Left forelimb (tissue), 1 donor: ENCODE measurements around the gene CYTL1.
"Not testable (repeated sequence)": the region's sequence is repeated elsewhere in the genome, so short reads cannot be mapped to it uniquely, and the experiment has no call there.

ENCODE experiments used
- DNase-seq: peaks from one replicate; pipeline ENCODE4 v3.0.0-alpha.2; 2018; ENCODE audit warnings: low spot score

Gene CYTL1, protein sequence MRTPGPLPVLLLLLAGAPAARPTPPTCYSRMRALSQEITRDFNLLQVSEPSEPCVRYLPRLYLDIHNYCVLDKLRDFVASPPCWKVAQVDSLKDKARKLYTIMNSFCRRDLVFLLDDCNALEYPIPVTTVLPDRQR

DNA sequence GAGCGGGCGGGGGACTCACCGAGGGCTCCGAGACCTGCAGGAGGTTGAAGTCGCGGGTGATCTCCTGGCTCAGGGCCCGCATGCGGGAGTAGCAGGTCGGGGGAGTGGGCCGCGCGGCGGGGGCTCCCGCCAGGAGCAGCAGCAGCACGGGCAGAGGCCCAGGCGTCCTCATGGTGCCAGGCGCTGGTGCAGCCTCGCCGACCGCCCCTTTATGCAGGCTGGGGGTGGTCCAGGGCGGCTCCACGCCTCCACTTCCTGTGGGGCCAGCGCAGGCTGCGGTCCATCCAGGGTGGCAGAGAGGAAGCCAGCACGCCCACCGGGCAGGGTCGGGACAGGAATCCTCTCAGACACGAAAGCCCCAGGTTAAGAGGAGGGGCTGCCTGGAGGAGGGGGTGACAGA is at the start of gene CYTL1:
TSS of gene CYTL1 (minus strand) at position 185 of the 400 bp plus-strand sequence. CDS start at position 172, 13 bp downstream.
- no peak for DNase-seq

DNA sequence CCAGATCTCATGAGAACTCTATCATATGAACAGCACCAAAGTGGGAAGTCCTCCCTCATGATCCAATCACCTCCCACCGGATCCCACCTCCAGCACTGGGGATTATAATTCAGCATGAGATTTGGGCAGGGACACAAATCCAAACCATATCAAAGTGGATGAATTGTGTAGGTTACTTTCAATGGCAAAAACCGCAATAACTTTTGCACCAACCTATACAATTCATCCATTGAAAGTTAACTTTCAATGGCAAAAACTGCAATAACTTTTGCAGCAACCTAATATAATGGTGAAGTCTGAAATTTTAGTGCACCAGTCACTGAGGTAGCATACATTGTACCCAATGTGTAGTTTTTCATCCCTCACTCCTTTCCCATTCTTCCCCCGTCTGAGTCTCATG is 48.6 kb upstream of the CYTL1 start:
- no peak for DNase-seq

DNA sequence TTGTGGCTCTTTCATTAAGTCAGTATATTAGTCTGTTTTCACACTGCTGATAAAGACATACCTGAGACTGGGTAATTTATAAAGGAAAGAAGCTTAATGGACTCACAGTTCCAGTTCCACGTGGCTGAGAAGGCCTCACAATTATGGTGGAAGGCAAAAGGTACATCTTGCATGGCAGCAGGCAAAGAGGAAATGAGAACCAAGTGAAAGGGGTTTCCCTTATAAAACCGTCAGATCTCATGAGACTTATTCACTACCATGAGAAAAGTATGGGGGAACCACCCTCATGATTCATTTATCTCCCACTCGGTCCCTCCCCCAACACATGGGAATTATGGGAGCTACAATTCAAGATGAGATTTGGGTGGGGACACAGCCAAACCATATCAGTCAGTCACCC is 47.7 kb upstream of the CYTL1 start:
- DNase-seq: not testable (repeated sequence)

DNA sequence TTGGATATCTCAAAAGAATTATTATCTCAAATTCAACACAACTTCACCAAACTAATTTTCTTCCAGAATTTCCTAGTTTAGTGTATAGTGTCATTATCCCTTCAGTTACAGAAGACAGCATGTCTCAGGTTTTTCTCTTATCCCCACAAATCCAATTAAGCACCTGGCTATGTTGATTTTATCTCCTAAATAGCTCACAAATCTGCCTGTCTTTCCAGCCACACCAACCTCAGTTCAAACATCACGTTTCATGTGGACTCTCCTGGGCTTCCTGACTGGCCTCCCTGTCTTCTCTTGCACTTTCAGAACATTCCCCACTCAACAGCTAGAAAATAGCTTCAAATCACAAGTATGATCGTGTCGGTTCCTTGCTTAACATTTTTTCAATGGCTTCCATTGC is 46.8 kb upstream of the CYTL1 start:
- no peak for DNase-seq

DNA sequence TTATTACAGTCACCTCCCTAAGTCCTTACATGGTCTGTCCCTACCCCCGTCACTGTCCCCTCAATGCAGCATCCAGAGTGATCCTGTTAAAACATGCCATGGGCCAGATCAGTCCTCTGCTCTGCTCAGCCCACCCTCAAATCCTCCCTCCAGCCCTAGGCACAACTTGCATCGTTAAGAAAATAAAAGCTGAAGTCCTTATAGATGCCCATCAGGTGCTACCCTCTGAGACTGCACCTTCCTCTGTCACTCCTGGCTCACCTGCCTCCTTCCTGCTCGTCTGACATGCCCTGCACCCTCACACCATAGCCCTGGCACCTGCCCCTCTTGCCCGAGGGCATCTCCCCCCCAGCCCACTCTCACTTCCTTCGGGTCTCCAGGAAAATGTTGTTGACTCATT is 36.2 kb upstream of the CYTL1 start:
- DNase-seq: no peak

DNA sequence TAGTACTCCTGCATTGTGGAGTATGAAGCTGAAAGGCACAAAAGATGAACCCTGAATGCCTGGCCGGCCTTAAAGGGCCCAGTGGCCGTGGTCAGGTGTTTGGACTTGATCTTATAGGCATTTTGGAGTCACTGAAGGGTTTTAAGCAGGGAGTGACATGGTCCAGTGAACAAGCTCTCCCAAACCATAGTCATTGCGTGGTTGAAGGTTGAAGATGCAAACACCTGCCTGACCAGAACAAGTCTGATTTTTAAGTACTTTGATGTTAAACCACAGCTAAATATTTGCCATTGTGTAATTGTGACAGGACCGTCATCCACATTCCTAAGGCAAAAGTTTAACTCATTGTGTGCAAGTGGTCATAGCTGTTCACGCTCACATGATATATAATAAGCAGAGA is 35.3 kb upstream of the CYTL1 start:
- no peak for DNase-seq

DNA sequence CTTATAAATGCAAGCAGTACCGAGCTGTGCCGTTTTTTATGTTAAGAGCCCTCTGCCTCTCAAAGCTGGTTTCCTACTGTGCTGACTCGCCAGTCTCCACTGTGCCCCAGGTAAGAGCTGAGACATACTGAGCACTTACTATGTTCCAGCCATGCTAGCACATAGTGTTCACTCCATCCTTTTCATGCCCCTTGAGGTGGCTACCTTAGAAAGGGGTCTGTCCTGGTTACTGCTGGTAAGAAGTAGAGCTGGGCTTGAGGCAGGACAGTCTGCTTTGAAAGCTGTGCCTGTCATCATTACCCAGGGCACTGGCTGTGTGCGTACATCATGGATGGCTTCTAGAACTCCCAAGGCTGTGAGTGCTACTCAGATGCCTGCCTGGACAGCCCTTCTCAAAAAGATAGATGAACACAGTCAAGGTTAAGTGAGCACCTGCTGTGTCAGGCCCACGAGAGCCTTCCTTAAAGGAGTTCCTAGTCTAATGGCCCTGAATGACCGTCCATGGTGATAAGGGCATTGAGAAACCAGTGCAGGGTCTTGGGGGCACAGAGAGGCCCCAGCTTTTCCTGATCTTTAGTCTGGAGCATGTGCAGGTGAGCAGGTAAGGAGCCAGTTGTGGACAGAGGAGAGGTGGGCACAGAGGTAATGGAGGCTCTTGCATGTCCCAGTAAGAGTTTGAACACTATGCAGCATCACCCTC is 33.6 kb upstream of the CYTL1 start:
- no peak for DNase-seq

DNA sequence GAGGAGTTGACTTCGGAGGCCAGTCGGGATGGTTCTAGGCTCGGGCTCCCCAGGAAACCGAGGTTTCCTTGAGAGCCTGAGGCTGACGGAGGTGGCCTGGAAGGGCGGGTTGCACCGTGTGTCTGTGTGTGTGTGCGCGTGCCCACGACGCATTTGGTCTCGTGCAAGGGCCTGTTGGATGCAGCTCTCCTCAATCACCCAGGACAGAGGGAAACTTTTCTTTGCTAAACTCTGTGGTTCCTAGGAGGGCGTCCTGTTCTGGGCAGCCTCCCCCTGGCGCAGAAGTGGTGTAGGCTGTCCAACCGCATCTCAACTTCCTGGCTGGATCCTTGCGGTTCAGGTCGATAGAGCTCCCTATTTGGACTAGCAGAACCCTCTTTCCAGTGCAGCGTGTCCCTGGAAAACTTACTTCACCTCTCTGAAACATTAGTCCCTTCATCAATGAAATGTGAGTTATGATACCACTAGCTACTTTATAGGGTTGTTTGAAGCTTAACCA is 33.0 kb upstream of the CYTL1 start:
- no peak for DNase-seq

DNA sequence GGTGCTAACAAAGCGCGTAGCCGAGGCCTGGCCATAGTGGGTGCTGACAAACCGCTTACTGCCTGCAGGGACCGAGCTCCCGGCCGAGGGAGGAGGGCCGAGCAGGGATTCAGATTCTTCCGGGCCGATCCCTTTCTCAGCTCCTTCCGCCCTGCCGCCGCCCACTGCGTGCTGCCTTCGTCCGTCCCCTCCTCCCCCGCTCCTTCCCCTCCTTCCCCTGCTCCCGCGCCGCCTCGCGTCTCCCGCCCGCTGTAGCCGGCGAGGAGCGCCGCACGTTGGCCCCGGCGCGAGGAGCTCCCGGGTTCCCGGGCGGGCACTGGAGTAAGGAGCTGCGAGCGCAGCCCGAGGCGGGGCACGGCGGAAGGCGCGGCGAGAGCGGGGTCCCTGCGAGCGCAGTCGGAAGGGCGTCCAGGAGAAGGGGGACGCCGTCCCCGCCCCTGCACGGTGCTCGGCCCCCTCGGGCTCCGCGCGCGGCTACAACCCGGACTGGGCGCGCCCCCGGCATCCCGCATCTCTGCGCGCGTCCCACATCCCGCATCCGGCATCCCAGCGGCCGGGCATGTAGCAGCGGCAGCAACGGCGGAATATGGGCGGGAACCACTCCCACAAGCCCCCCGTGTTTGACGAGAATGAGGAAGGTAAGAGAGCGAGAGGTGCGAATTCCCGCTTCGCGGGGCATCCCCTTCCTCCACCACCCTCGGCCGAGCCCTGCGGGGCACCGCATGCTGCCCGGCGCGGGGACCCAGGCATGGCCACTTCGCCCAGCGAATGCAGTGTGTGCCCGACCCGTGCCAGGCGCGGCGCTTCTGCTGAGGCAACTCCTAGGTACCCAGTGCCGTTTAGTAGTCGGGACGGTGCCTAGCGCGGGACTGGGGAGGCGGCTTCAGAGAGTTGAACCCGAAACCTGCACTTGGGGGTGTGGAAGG is 32.3 kb upstream of the CYTL1 start, which contains the start of gene STK32B:
TSS of gene STK32B (plus strand) at position 203 of the 926 bp plus-strand sequence.
- peak; percentile 79 for DNase-seq

DNA sequence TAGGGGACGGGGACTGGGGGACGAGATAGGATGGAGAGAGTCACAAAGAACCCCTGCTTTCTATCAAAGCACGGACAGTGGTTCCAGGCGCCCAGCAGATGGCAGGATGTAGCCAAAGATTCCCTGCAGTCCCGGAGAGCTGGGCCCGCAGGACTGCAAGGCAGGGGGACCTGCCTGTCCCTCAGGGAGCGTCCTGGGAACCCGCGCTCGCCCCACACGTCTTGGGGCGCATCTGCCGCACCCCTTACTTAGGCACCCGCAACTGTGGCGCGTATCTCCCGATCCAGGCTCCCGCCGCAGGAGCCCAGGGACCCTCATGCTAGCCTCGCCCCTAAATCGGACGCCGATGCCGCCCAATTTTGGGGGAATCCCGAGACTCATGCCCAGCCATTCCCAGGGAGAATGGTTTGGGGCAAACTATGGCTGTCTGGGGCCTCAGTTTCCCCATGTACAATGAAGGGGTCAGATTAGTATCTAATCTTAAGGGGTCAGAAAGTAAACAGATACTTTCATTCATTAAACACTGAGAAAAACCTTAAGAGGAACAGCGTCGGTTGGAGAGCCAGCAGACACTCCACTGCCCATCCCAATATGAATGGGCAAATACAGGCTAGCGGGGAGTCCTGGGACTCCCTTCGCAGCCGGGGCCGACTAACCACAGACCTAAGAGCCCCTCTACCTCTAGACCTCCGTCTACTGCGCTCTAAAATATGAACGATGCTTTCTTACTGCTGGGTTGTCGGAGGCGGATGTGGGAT is 31.4 kb upstream of the CYTL1 start:
- peak; percentile 77 for DNase-seq

DNA sequence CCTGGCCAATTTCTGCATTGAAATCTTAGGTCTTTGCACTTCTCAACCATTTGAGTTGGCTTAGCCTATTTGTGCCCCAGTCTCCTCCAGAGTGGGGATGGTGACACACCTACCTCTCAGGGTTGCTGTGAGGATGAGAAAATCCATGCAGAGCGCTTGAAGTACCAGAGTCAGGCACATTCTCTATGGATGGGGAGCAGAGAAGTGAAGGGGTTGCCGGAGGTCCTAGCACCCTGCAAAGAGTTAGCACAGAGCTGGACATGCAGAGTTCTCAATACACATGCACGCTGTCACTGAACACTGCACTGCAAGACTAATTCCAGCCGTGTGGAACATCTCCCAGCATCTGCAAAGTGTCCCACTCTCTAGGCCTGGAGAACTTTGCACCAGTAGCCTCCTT is 29.5 kb upstream of the CYTL1 start:
- no peak for DNase-seq

DNA sequence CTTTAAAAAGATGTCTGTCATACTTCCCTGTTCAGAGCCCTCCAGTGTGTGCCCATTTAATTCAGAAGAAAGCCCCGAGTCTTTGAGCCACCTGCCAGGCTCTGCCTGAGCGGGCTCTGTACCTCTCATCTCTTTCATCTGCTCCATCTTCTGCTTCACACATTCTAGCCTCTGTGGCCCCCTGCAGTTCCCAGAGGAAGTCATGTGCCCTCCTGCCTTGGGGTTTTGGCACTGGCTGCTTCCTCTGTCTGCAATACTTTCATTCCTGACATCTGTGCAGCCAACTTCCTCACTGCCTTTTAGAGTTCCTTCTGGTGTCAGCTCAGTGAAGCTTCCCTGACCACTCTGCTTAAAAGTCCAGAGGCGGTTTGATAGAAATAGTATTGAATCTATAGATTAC is 25.8 kb upstream of the CYTL1 start:
- DNase-seq: no peak

DNA sequence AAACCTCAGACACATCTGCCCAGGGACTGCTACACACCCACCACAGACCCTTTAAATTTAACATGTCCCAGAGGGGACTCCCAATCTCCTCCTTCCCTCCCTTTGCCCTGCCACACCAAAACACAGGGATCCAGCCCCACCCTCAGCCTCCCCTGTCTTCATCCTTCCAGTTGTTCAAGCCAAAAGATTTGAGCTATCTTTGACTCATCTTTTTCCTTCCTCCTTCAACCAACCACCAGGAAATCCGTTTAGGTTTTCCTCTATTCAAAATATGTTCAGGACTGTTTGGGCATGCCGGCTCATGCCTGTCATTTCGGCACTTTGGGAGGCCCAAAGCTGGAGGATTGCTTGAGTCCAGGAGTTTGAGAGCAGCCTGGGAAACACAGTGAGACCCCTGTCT is 25.1 kb upstream of the CYTL1 start:
- DNase-seq: no peak

DNA sequence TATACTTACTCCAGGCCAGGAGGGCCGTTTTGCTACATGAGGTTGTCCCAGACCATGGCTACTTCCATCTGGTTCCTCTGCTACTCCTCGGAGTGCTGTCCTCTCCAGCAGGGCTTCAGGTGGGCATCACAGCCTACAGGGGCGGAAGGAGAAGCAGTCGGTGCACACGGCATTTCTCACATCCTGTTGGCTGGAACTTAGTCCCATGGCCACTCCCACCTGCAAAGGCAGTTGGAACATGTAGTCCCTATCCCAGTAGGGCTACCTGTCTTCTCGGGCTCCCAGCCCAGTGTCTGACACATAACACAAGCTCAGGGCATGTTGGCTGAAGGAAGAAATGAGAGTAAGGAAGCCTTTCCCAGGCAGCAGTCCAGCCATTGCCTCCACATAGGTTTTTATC is 24.3 kb upstream of the CYTL1 start:
- DNase-seq: no peak

DNA sequence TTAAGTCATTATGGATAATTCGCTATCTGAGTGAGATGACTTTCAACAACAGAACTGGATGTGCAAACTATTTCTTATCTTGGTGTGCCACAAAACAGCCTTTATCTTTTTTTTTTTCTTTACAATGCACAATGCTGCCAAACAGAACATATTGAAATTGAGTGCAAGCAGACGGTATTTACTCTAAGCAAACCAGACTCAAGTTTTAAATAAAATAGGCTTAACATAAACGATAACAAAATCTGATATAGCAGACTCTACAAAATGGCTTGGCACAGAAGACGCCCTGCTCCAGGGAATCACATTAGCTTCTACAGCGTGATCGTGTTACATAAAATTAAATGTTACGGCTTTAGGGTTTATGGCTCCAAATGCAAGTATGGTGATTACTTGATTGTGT is 22.4 kb upstream of the CYTL1 start:
- DNase-seq: no peak

DNA sequence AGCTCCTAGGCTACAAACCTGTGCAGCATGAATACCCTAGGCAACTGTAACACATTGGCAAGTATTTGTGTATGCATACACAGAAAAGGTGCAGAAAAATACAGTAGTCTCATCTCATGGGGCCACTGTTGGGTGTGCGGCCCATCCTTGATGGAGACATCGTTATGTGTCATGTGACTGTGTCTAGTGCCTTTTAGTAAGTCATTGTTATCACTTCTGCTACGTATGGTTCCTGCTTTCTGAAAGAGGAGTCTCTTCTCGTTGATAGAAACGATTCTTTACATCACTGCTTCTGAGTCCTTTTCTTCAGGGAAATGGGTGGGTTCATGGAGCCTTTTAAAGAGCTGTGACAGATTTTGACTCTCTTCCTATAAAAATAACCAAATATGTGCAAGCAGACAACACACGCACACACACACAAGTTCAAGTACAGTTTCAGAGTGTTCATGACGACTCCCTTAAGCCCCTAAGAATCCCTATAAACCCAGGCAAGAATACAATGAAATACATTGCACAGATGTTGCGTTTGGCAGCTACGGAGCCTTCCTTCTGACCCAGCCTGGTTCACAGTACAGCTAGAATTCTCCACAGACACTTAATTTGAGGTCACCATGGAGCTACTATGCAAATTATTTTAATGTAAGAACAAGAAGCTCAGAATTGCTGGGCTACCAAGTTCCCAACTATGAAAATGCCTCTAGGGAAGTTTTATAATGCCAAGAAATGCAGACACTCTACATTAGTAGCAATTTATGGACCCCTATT is 21.8 kb upstream of the CYTL1 start:
- peak; percentile 65 for DNase-seq

DNA sequence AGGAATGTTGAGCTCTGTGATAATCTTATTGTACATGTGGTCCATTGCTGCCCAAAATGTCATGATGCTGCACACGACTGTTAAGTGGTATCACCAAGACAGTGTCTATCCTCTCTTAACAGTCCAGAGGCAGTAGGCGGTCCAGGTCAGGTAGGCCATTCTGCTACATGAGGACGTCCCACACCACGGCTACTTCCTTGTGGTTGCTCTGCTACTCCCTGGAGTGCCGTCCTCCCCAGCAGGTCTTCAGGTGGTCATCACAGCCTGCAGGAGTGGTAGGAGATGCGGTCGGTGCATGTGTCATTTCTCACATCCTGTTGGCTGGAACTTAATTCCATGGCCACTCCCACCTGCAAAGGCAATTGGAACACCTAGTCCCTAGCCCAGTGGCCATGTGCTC is 20.5 kb upstream of the CYTL1 start:
- peak; percentile 40 for DNase-seq

DNA sequence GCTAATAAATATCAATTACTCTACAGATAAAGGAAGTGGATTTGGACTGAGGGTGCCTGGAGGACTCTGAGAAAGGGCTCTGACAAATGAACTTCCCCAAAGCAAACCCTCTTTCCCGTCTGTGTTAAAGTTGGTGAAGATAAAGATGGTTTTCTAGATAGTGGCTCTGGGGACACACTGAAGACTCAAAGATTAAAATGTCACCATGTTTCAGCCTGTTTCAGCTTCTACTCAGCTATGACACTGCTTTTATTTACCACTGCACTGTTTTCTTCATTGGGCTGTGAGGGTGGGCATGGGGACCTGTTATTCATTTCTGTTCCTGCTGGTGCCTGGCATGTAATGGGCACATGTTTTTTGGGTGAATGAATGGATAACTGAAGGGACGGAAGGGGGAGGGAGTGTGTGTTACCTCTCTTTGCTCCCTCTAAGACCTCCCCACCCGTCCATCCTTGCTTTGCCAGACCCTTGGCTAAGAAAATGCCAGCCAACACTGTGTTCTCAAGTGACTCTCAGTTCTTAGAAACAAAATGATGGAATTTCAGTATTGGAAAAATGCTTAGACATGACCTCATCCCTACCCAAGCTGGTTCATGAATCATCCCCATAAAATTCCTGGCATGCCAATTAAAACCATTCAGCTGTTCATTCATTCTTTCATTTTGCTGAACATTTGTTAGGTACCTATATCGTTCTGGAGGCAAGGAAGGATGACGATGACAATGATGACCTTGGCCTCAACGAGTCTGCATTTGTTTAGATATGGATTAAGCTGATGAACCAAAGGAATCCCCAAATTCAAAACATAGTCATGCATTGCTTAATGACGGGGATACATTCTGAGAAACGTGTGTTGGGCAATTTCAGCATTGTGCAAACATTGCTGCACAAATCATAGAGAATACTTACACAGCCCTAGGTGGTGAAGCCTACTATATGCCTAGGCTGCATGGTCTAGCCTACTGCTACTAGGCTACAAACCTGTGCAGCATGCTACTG is 18.6 kb upstream of the CYTL1 start:
- DNase-seq: no peak

DNA sequence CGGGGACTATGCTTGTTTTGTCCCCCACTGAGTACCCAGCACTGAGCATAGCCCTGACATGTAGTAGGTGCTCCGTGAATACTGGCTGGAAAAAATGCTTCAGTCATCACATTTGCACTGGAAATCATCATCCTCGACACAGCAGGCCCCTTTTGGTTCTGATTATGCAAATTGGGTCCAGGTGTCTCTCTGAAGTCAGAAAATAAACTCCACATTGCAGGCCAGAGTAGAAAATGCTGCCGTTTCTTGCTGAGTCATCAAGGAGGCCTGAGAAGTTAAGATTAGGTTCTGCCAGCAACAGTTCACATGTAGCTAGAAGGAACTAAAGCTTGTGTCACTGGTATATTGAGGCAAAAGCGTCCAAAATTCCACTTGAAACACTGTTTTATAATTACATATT is 17.0 kb upstream of the CYTL1 start:
- DNase-seq: no peak

DNA sequence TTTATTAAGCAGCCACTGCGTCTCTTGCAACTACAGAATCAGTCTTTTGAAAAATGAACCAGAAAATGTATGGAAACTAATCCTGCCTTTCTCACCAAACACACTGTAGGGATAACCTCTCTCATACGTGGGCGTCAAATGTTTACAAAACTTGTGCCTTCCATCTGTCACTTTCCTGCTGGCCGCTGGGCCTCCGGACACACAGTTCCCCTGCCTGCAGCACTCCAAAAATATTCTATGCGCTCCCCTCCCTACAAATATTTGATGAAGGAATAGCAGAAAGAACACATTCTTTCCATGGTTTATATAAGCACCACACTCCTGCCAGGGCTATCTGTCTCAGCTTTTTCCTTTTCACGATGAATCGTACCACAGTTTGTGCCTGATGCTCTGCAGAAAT is 14.9 kb upstream of the CYTL1 start:
- no peak for DNase-seq
